Gastrocnemius medialis (tissue), 4 donors: ENCODE results near the gene CHAD.

ENCODE experiments used
- CTCF ChIP-seq, 5 experiments: fragments of 450-650 bp in 3 of 5; fragments of 200-600 bp in 2 of 5; sonication (generic) in 2 of 5; IDR thresholded peaks in 4 of 5; conservative IDR thresholded peaks in 1 of 5; 1 replicate in 4 of 5; 2 replicates in 1 of 5; pipeline ENCODE4 v1.5.1; 2016 to 2019; ENCODE audit warnings: antibody characterized with exemption in 5 of 5, mild to moderate bottlenecking in 3 of 5, moderate library complexity in 3 of 5
- POLR2A ChIP-seq, 2 donors: fragments of 450-650 bp; IDR thresholded peaks; one replicate each; pipeline ENCODE4 v1.6.1; 2017; ENCODE audit warnings: antibody characterized with exemption in 2 of 2, mild to moderate bottlenecking in 2 of 2, moderate library complexity in 2 of 2

GRCh38 chr17:50420419-50421112 is 48.1 kb downstream of the CHAD start:
- TF ChIP-seq CTCF (IDR thresholded peaks at IDR 0.05 in 4 of 5, conservative IDR thresholded peaks at IDR 0.05 in 1 of 5): no peak
- TF ChIP-seq POLR2A (IDR thresholded peaks at IDR 0.05): no peak
